ENCODE data around the gene PRKCE. TPM values are rescaled to one million over a fixed set of nuclear protein-coding genes. Genes with fewer than 3 reads are reported as not detected.

Gene PRKCE
- total and polyA plus RNA-seq, 2 experiments from 2014 or later: 0.94 to 1.2 TPM

- Mint-ChIP-seq H3K4me3 (no peak overlapping the region), H3K27me3 (ENCODE audit: insufficient read depth, low read depth, poor library complexity) (peaks cover 7% of the 10 kb centered on the region), H3K9me3 (no peaks in the 10 kb centered on the region), H3K4me1 (peaks cover 9% of the 10 kb centered on the region; the same call in 1 of the 3 replicates), H3K27ac (no peak overlapping the region), H3K36me3 (ENCODE audit: low read depth) (no peaks in the 10 kb centered on the region)
- Histone ChIP-seq H3F3A (replicated peaks; ENCODE audit: low read depth) (no peaks in the 10 kb centered on the region), H2AFZ (no peak overlapping the region), H3K27ac (ENCODE audit: low read depth) (no peak overlapping the region), H3K4me3 (no peak overlapping the region), H3K79me2 (replicated peaks; ENCODE audit: insufficient read depth) (no peaks in the 10 kb centered on the region), H3K4me2 (no peak overlapping the region), H3K36me3 (ENCODE audit: insufficient read depth) (no peaks in the 10 kb centered on the region), H3K4me1 (ENCODE audit: insufficient read depth) (no peaks in the 10 kb centered on the region), H3K27me3 (ENCODE audit: insufficient read depth) (no peaks in the 10 kb centered on the region), H3K9me2 (ENCODE audit: insufficient read depth) (no peaks in the 10 kb centered on the region), H4K20me1 (replicated peaks; ENCODE audit: insufficient read depth) (no peaks in the 10 kb centered on the region)
- TF ChIP-seq POLR2AphosphoS5 (IDR thresholded peaks at IDR 0.05; ENCODE audit: low read depth) (no peak), EZH2 (IDR thresholded peaks at IDR 0.05; ENCODE audit: low read depth, unreplicated experiment) (no peak), ZNF114 (CRISPR knock-in tag; IDR thresholded peaks at IDR 0.05) (no peak), CREB1 (CRISPR knock-in tag; IDR thresholded peaks at IDR 0.05; ENCODE audit: low read depth) (no peak), STAT1 (IDR thresholded peaks at IDR 0.05; ENCODE audit: unreplicated experiment) (no peak), ZNF331 (CRISPR knock-in tag; IDR thresholded peaks at IDR 0.05; ENCODE audit: low read depth) (no peak), REST (IDR thresholded peaks at IDR 0.05; ENCODE audit: unreplicated experiment) (no peak), CTCF (conservative IDR thresholded peaks at IDR 0.05; ENCODE audit: low read depth in 2 of 2) (no peak), JUNB (IDR thresholded peaks at IDR 0.05; ENCODE audit: unreplicated experiment) (no peak), NANOG (IDR thresholded peaks at IDR 0.05; ENCODE audit: borderline replicate concordance) (no peak), EZH2phosphoT487 (IDR thresholded peaks at IDR 0.05; ENCODE audit: unreplicated experiment) (no peak), ETS1 (IDR thresholded peaks at IDR 0.05) (no peak), ZNF462 (CRISPR knock-in tag; IDR thresholded peaks at IDR 0.05) (no peak)
- DNase-seq (ENCODE audit: low spot score): no peak
- ATAC-seq: no peak
Measured at GRCh38 chr2:45910473-45911060, 259.1 kb downstream of the PRKCE start.
